ENCODE measurements around the gene GUK1.
"Not testable (repeated sequence)": the region's sequence is repeated elsewhere in the genome, so short reads cannot be mapped to it uniquely, and the experiment has no call there.

The GUK1 gene

DNA sequence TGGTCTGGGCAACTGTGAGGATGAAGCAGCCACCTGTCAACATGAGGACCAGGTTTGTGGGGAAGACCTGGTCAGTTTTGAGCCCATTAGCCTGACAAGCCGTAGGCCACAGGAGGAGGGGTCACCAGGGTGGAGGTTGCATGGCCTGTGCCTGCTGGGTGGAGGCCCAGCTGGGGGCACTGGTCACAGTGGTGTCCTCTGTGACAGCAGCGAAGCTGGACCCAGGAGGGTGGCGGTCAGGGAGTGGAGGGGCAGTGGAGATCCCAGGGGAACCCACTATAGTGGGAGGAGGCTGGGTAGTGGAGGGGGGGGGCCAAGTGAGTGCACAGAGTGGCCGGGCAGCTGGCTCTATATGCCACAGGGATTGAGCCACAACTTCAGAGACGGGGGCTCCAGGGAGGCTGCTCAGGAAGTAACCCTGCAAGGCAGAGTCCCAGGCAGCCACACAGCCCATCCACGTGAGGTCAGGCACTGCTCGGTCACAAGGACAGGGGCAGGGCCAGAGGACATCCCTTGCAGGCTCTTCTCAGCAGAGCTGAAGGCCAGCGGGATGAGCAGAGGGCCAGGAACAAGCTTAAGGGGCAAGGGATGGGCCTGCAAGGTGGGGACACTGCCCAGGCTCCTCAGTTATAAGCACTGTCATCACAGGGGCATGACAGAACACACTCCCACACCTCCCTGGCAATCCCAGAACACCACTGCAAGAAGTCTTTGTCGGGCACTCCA lies 34.6 kb upstream of the GUK1 start:
- peaks cover 19% of the 10 kb centered on the region for H3K79me2 ChIP-seq (ENCODE audit: control insufficient read depth, insufficient read depth, low read length, unreplicated experiment)

DNA sequence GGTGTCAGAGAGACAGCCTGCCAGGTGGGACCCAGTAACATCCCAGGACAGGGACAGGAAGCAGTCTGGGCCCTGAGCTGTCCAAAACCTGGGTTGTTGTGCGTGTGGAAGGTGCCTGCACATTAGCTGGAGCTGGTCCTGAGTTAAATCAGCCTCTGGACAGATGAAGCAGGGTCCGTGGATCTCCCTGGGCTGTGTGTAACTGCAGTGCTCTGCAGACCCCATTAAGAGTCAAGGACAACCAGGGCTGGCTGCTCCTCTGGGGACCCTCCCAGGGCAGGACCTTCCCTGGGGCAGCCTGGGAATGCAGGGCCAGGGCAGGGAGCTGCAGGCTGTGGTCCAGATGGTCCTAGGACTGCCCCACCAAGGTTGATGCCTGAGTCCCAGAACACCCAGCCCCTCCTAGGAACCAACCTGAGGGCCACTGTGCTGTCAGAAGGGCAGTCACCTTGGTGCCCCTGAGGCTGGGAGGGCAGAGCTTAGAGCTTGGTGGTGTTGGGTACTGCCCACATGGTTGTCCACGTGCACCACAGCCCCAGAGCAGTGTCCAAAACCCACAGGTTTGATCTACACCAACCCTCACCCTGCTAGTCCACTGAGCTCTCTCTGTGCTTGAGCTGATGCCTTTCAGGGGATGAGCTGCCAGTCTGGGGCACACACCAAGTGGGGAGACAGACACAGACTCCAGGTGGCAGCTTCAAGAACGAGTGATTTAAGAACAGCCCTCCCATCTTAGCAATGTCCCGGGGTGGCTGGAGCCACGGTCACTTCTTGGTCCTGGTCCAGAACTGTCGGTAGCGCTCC lies 33.9 kb upstream of the GUK1 start:
- H3K4me1 ChIP-seq (ENCODE audit: control insufficient read depth, insufficient read depth, low read length, unreplicated experiment) = peaks cover 20% of the 10 kb centered on the region
- no peak overlapping the region for H3K27ac ChIP-seq (ENCODE audit: low read depth, low read length)
- H3K27me3 ChIP-seq (ENCODE audit: insufficient read depth, low read length) = no peaks in the 10 kb centered on the region
- H3K36me3 ChIP-seq (ENCODE audit: insufficient read depth, low read length) = no peaks in the 10 kb centered on the region
- H3K79me2 ChIP-seq (ENCODE audit: control insufficient read depth, insufficient read depth, low read length, unreplicated experiment) = peaks cover 19% of the 10 kb centered on the region
- H3K4me3 ChIP-seq (ENCODE audit: low read depth, low read length) = no peak overlapping the region; the same call in 1 of the 2 replicates
- no peak overlapping the region for H2AFZ ChIP-seq (ENCODE audit: low read length, unreplicated experiment)

More for the DNA sequence above, 34.6 kb upstream of the GUK1 start:
- Histone ChIP-seq H3K27ac (ENCODE audit: low read depth, low read length) (no peak overlapping the region), H3K4me3 (ENCODE audit: low read depth, low read length) (no peak overlapping the region), H3K36me3 (ENCODE audit: insufficient read depth, low read length) (no peaks in the 10 kb centered on the region), H2AFZ (ENCODE audit: low read length, unreplicated experiment) (no peak overlapping the region), H3K27me3 (ENCODE audit: insufficient read depth, low read length) (no peaks in the 10 kb centered on the region), H3K4me1 (ENCODE audit: control insufficient read depth, insufficient read depth, low read length, unreplicated experiment) (peaks cover 20% of the 10 kb centered on the region)

DNA sequence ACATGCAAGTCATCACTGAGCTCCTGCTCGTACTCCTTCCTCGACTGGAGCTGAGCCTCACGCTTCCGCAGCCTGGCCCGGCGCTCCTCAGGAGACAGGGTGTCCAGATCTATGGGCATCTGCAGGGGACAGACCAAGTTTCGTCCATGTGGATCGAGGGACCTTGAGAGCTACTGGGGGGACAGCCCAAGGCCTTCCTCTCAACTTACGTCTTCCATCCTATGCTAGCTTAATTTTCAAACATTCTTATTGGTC lies 33.4 kb upstream of the GUK1 start:
- Histone ChIP-seq H2AFZ (ENCODE audit: low read length, unreplicated experiment) (no peak overlapping the region), H3K79me2 (ENCODE audit: control insufficient read depth, insufficient read depth, low read length, unreplicated experiment) (peaks cover 16% of the 10 kb centered on the region), H3K4me1 (ENCODE audit: control insufficient read depth, insufficient read depth, low read length, unreplicated experiment) (peaks cover 16% of the 10 kb centered on the region), H3K36me3 (ENCODE audit: insufficient read depth, low read length) (no peaks in the 10 kb centered on the region), H3K27me3 (ENCODE audit: insufficient read depth, low read length) (no peaks in the 10 kb centered on the region), H3K4me3 (ENCODE audit: low read depth, low read length) (no peak overlapping the region; the same call in 1 of the 2 replicates), H3K27ac (ENCODE audit: low read depth, low read length) (no peak overlapping the region)

DNA sequence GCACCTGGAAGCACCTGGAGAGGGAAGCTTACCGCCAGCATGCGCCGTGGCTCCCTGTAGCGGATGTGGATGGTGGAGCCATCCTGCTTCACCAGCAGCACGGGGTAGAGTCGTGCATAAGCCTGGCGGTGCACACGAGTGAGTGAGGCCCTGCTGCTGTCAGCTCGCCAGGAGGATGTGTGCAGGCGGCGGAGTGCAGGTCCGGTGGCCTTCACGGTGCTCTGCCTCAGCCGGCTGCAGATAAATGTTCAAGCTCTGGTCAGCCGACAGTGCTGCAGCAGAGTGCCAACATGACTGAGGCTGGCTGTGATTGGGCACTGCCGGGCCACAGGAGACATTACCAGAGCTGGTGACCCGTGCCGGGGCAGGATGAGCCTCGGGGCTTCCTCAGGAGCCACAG lies 32.4 kb upstream of the GUK1 start:
- Histone ChIP-seq H3K4me3 (ENCODE audit: low read depth, low read length) (peak overlapping the region; percentile 89; the same call in 1 of the 2 replicates), H3K27ac (ENCODE audit: low read depth, low read length) (no peak overlapping the region), H2AFZ (ENCODE audit: low read length, unreplicated experiment) (no peak overlapping the region), H3K27me3 (ENCODE audit: insufficient read depth, low read length) (no peaks in the 10 kb centered on the region), H3K4me1 (ENCODE audit: control insufficient read depth, insufficient read depth, low read length, unreplicated experiment) (peaks cover 15% of the 10 kb centered on the region), H3K36me3 (ENCODE audit: insufficient read depth, low read length) (no peaks in the 10 kb centered on the region), H3K79me2 (ENCODE audit: control insufficient read depth, insufficient read depth, low read length, unreplicated experiment) (peaks cover 11% of the 10 kb centered on the region)

DNA sequence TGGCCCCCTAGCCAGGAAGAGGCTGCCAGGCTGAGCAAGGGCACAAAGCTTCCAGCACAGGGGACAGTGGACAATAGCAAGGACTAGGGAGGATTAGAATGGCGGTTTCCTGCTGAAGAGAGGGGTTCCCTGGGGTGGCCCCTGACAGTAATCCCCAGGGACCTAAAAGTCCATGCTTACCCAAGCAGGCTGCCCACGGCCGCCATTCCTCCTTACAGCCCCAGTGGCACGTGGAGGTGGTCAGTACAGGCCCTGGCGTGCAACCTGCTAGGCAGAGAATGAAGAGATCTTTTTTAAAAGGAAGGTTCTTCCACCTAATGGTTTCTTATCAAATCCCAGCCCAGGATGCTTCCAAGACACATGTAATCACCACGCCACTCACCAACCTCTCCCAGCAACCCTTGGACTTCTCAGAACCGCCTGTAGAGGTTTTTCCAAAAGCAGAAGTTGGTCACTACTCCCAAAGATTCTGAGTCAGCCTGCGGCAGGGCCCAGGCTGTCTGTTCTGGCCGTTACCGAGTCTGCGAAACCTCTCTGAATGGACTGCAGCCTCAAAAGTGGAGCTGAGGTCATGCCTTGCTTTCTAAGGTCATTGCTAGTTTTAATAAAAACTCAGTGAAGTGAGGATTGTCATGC lies 31.9 kb upstream of the GUK1 start:
- Histone ChIP-seq H3K4me3 (ENCODE audit: low read depth, low read length) (peak overlapping the region; percentile 89), H2AFZ (ENCODE audit: low read length, unreplicated experiment) (no peak overlapping the region), H3K79me2 (ENCODE audit: control insufficient read depth, insufficient read depth, low read length, unreplicated experiment) (peaks cover 11% of the 10 kb centered on the region), H3K27me3 (ENCODE audit: insufficient read depth, low read length) (no peaks in the 10 kb centered on the region), H3K4me1 (ENCODE audit: control insufficient read depth, insufficient read depth, low read length, unreplicated experiment) (peaks cover 15% of the 10 kb centered on the region), H3K36me3 (ENCODE audit: insufficient read depth, low read length) (no peaks in the 10 kb centered on the region), H3K27ac (ENCODE audit: low read depth, low read length) (no peak overlapping the region)

DNA sequence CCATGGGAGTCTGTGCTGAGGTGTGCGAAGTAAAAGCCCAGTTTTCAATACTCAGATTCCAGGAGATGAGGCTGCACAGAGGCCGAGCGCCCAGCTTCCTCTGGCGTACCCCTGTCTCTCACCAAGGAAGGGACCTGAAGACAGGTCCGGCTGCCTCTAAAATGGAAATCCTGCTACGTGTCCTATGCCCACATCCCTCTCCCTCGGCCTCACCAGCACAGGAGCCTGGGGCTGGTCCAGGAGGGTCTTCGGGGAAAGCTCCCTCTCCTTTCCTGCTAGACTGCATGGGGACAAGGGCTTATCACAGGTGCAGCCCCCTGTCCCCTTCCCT lies 31.4 kb upstream of the GUK1 start:
- H3K27ac ChIP-seq (ENCODE audit: low read depth, low read length) = no peak overlapping the region
- peak overlapping the region; percentile 26 for H2AFZ ChIP-seq (ENCODE audit: low read length, unreplicated experiment)
- H3K27me3 ChIP-seq (ENCODE audit: insufficient read depth, low read length) = no peaks in the 10 kb centered on the region
- peak overlapping the region; percentile 89 for H3K4me3 ChIP-seq (ENCODE audit: low read depth, low read length)
- H3K36me3 ChIP-seq (ENCODE audit: insufficient read depth, low read length) = no peaks in the 10 kb centered on the region
- peaks cover 11% of the 10 kb centered on the region for H3K79me2 ChIP-seq (ENCODE audit: control insufficient read depth, insufficient read depth, low read length, unreplicated experiment)
- H3K4me1 ChIP-seq (ENCODE audit: control insufficient read depth, insufficient read depth, low read length, unreplicated experiment) = peaks cover 15% of the 10 kb centered on the region

DNA sequence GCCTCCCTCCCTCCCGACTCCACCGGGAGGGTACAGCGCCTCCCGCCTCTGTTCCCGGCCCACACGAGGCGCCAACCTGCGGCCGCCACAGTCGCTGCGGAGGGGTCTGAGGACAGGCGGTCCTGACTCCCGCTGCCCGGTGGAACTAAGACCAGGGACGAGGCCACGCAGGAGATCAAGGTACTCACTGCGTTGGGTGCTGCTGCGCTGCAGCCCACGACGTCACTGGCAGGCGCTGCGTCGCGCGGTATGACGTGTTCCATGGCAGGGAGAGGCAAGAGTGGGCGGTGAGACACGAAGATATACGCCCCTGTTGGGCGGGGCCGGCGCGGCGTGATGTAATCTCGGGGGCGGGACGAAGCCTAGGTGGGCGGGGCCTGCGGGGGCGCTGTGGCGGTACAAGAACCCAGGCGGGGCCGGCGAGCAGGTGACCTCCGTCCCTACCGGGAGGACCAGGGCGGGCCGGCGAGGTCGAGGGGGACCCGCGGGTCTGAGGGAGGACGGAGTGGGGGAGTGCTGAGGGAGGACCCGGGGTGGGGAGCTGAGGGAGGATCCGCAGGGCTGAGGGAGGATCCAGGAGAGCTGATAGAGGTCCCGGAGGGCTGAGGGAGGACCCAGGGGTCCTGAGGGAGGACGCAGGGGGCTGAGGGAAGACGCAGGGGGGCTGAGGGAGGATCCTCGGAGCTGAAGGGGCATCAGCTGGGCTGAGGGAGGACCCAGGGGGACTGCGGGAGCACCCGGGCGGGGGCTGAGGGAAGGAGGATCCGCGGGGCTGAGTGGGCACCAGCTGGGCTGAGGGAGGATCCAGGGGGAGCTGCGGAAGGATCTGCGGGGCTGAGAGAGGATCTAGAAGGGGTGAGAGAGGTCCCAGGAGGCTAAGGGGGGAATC lies 30.8 kb upstream of the GUK1 start, which contains the start of gene MRPL55:
TSS of gene MRPL55 (minus strand) at position 227 of the 889 bp plus-strand sequence. CDS start 1,039 bp downstream, outside the sequence.
- Histone ChIP-seq H3K4me1 (ENCODE audit: control insufficient read depth, insufficient read depth, low read length, unreplicated experiment) (peaks cover 10% of the 10 kb centered on the region), H3K36me3 (ENCODE audit: insufficient read depth, low read length) (no peaks in the 10 kb centered on the region), H3K79me2 (ENCODE audit: control insufficient read depth, insufficient read depth, low read length, unreplicated experiment) (peaks cover 11% of the 10 kb centered on the region), H3K27ac (ENCODE audit: low read depth, low read length) (no peak within 1 kb of the TSS), H2AFZ (ENCODE audit: low read length, unreplicated experiment) (peak within 1 kb of the TSS; percentile 94), H3K27me3 (ENCODE audit: insufficient read depth, low read length) (no peaks in the 10 kb centered on the region), H3K4me3 (ENCODE audit: low read depth, low read length) (peak within 1 kb of the TSS; percentile 89)

DNA sequence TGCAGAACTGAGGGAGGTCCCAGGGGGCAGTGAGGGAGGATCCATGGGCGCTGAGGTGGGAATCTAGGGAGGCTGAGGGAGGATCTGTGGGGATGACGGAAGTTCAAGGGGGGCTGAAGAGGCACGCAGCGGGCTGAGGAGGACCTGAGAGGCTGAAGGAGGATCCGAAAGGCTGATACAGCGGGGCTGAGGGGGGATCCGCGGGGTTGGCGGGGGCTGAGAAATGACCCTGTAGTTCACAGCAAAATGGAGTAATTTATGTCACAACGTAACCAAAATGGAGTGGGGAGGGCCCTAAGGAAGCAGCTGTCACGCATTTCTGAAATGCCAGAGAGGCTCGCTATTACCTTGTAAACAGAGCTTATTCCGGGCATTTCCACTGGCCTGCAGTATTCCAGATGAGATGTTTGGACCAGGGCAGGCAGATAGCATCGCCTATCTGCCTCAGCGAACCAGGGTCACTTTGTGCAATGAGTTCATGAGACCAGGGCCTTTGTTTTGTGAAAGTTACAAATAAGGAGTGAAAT lies 30.1 kb upstream of the GUK1 start:
- no peak overlapping the region for H3K27ac ChIP-seq (ENCODE audit: low read depth, low read length)
- H3K27me3 ChIP-seq (ENCODE audit: insufficient read depth, low read length) = no peaks in the 10 kb centered on the region
- H3K4me1 ChIP-seq (ENCODE audit: control insufficient read depth, insufficient read depth, low read length, unreplicated experiment) = peaks cover 7% of the 10 kb centered on the region
- no peaks in the 10 kb centered on the region for H3K36me3 ChIP-seq (ENCODE audit: insufficient read depth, low read length)
- peak overlapping the region; percentile 89 for H3K4me3 ChIP-seq (ENCODE audit: low read depth, low read length)
- peaks cover 11% of the 10 kb centered on the region for H3K79me2 ChIP-seq (ENCODE audit: control insufficient read depth, insufficient read depth, low read length, unreplicated experiment)
- H2AFZ ChIP-seq (ENCODE audit: low read length, unreplicated experiment) = peak overlapping the region; percentile 94

DNA sequence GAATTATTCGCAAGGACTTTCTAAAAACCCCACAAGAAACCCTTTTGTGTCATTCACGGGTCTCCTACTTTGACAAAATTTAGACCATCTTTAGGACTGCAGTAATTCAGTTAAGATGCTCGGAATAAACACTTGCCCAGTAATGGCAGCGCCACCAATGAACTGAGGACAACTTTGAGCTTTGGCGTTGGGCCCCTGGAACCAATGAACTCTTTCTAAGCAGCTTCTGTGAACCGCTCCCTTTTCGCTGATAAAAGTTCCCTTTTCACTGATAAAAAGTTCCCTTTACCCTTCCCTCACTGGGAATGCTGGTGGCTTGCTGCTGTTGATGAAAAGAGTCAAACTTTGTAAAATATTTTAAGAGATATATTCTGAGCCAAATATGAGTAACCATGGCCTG lies 29.5 kb upstream of the GUK1 start:
- no peaks in the 10 kb centered on the region for H3K27me3 ChIP-seq (ENCODE audit: insufficient read depth, low read length)
- no peak overlapping the region; the same call in 1 of the 2 replicates for H3K4me3 ChIP-seq (ENCODE audit: low read depth, low read length)
- H2AFZ ChIP-seq (ENCODE audit: low read length, unreplicated experiment) = no peak overlapping the region
- H3K79me2 ChIP-seq (ENCODE audit: control insufficient read depth, insufficient read depth, low read length, unreplicated experiment) = peaks cover 11% of the 10 kb centered on the region
- H3K36me3 ChIP-seq (ENCODE audit: insufficient read depth, low read length) = no peaks in the 10 kb centered on the region
- no peak overlapping the region for H3K27ac ChIP-seq (ENCODE audit: low read depth, low read length)
- H3K4me1 ChIP-seq (ENCODE audit: control insufficient read depth, insufficient read depth, low read length, unreplicated experiment) = peaks cover 7% of the 10 kb centered on the region

DNA sequence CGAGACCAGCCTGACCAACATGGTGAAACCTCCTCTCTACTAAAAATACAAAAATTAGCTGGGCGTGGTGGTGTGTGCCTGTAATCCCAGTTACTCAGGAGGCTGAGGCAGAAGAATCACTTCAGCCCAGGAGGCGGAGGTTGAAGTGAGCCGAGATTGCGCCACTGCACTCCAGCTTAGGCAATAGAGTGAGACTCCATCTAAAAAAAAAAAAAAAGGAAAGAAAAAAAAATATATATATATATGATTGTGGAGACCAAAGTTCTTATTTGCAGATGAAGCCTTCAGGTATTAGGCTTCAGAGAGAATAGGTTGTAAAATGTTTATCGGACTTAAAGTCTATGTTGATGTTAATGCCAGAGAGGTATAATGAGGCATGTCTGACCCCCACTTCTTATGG lies 28.8 kb upstream of the GUK1 start:
- peaks cover 11% of the 10 kb centered on the region for H3K79me2 ChIP-seq (ENCODE audit: control insufficient read depth, insufficient read depth, low read length, unreplicated experiment)
- not testable (repeated sequence) for H3K4me3 ChIP-seq (ENCODE audit: low read depth, low read length); H3K36me3 ChIP-seq (ENCODE audit: insufficient read depth, low read length); H2AFZ ChIP-seq (ENCODE audit: low read length, unreplicated experiment); H3K27me3 ChIP-seq (ENCODE audit: insufficient read depth, low read length); H3K4me1 ChIP-seq (ENCODE audit: control insufficient read depth, insufficient read depth, low read length, unreplicated experiment); H3K27ac ChIP-seq (ENCODE audit: low read depth, low read length)

Data from ACC112 (cell line).